Skeletal muscle cell (primary cell): ENCODE measurements around the gene SNCG.
A peak's percentile ranks its signal among the peaks of the same experiment; 100 is the strongest.
"Not testable (repeated sequence)": the region's sequence is repeated elsewhere in the genome, so short reads cannot be mapped to it uniquely, and the experiment has no call there.

Experiments
- DNase-seq: peaks from one replicate; pipeline ENCODE4 v3.0.0-alpha.2; 2010; ENCODE audit warnings: low read depth
- H3K4me3 ChIP-seq: 2 replicates; pipeline ENCODE4 v1.5.1; 2011; ENCODE audit warnings: low read depth, mild to moderate bottlenecking, control low read depth, low read length, moderate library complexity

SNCG gene

GRCh38 chr10:86970982-86971231 lies 12.5 kb downstream of the SNCG start:
- no peak for DNase-seq
- H3K4me3 ChIP-seq = peak overlapping the region; percentile 55

DNA sequence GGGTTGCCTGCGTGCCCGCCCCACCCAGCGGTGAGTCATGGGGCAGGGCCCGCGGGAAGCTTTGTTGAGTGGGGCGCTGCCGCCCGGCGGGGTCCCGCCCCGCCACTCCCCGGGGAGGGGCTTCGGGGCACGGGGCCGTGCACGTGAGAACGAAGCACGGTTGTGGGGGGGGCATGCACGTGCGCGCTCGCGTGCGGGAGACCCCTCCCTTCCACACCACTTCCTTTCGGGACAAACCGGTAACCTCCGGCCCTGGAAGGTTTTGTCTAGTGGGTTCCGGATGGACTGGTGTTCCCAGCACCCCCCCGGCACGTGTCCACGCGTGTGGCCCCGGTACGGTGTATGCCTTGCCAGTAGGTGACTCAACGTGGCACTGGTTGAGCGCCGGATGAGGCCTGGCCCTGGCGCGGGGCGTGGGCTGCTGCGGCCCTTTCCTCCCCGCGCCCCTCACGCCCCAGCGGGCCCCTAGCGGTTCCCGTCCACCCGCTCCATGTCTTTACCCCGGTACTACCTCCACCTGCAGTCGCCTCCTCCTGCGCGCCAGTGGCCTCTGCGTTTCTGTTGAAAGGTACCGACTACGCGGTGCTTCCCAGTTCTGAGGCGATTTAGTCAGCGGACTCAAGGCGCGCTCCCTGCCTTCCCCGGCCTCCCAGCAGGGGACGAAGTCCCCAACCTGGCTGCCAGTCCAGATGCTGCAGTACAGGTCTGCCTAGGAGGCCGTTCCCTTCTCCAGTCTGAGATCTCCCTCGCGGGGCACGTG lies 13.0 kb downstream of the SNCG start:
- H3K4me3 ChIP-seq = peak overlapping the region; percentile 55
- DNase-seq = peak; percentile 55

GRCh38 chr10:86972613-86973380 lies 14.4 kb downstream of the SNCG start:
- H3K4me3 ChIP-seq = no peak overlapping the region
- DNase-seq = no peak

DNA sequence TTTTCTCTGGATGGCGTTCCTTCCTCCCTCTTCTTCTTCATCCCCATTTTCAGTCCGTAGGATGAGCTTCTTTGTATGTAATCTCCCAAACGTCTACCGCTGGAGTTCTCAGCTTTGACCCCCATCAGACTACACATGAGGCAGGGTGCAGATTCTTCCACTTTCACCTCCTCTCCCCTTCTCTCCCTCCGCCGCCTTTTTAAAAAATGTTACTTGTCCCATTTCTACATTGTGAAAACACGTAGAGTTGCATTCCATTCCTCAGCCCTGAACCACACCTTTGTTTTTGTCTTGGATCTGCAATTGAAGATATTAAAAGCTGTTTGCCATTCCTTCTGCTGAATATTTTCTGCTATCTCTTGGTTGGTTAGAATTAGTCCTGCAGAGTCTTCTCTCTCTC lies 16.1 kb downstream of the SNCG start:
- no peak overlapping the region for H3K4me3 ChIP-seq
- no peak for DNase-seq

DNA sequence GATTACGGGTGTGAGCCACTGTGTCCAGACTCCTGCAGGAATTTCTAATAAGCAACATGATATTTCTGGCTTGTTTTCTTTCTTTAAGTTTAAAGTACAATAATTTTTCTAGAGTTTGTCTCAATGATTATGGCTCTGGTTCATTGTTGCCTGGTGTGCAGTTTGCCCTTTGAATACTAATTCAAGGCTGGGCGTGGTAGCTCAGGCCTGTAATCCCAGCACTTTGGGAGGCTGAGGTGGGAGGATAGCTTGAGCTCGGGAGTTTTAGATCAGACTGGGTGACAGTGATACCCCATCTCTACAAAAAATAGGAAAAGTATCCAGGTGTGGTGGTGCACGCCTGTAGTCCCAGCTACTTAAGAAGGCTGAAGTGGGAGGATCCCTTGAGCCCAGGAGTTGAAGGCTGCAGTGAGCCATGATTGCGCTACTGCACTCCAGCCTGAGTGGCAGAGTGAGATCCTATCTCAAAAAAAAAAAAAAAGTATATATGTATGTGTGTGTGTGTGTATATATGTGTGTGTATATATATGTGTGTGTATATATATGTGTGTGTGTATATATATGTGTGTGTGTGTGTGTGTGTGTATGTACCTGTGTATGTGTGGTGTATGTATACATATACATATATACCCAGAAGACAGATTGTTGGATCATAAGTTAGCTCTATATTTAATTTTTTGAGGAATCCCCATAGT lies 18.1 kb downstream of the SNCG start:
- H3K4me3 ChIP-seq = no peak overlapping the region
- DNase-seq = no peak

DNA sequence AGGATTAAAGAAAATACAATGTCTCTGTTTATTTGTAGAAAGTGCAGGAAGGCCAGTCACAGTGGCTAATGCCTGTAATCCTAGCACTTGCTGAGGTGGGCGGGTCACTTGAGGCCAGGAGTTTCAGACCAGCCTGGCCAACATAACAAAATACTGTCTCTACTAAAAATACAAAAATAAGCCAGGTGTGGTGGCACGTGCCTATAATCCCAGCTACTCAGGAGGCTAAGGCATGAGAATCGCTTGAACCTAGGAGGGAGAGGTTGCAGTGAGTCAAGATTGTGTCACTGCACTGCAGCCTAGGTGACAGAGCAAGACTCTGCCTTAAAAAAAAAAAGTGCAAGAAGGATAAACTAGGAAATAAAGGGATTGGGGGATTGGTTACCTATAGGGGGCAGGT lies 20.1 kb downstream of the SNCG start:
- not testable (repeated sequence) for H3K4me3 ChIP-seq, DNase-seq

GRCh38 chr10:86979296-86979818 lies 21.0 kb downstream of the SNCG start:
- H3K4me3 ChIP-seq = no peak overlapping the region
- DNase-seq = no peak

DNA sequence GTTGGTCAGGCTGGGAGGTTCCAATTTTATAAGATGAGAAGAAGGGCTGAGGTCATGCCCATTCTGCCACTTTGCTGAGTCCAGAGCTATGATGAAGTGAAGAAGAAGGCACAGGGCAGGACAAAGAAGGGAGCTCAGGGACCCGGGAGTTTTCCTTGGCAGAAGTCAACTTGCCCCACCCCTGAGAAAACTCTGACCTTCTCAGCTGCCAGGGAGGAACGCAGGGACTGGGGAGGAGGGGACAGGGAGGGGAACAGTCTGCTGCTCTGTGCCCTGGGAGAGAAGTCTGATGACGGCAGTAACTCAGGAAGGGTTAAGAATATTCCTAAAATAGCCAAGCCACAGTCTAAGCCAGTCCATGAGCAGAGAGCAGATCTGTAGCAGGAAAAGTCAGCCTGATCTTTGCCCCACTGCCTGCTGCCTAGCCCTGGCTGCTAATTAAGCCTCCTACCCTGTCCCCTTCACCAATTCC lies 21.6 kb downstream of the SNCG start:
- no peak overlapping the region for H3K4me3 ChIP-seq

GRCh38 chr10:86981020-86981419 lies 22.6 kb downstream of the SNCG start:
- H3K4me3 ChIP-seq, DNase-seq: not testable (repeated sequence)

More for the DNA sequence above, 21.6 kb downstream of the SNCG start:
- no peak for DNase-seq

- DNase-seq = no peak
Measured at GRCh38 chr10:86981716-86982115, 23.3 kb downstream of the SNCG start.

GRCh38 chr10:86984498-86984897 lies 26.1 kb downstream of the SNCG start:
- DNase-seq, H3K4me3 ChIP-seq: not testable (repeated sequence)

More at GRCh38 chr10:86981716-86982115, 23.3 kb downstream of the SNCG start:
- no peak overlapping the region for H3K4me3 ChIP-seq

DNA sequence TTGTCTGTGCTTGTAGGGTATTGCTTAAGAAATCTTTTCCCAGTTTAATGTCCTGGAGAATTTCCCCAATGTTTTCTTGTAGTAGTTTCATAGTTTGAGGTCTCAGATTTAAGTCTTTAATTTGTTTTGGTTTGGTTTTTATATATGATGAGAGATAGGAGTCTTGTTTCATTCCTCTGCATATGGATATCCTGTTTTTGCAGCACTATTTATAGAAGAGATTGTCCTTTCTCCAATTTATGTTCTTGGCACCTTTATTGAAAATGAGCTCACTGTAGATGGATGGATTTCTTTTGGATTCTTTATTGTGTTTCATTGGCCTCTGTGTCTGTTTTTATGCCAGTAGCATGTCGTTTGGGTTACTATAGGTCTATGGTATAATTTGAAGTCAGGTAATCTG lies 30.1 kb downstream of the SNCG start:
- no peak for DNase-seq
- no peak overlapping the region for H3K4me3 ChIP-seq

- not testable (repeated sequence) for DNase-seq, H3K4me3 ChIP-seq
Measured at GRCh38 chr10:86991362-86991761, 33.0 kb downstream of the SNCG start.

- DNase-seq = no peak
- no peak overlapping the region for H3K4me3 ChIP-seq
Measured at GRCh38 chr10:86992456-86992855, 34.1 kb downstream of the SNCG start.

DNA sequence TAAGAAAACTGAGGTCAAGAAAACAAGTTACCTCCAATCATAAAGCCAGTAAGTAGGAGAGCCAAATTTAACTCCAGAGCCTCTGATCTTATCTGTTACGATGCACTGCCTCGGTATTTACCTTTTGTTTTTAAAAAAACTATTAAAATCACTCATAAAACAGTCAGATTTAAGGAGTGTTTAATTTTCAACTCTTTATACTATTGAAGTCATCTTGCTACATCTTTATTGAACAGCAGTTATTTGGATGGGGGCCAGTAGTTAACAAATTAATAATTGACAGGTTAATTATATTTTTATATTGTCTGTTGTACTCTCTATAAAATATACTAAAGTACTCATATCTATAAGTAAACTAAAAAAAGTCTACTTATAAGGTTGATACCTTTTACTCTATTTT lies 34.5 kb downstream of the SNCG start:
- DNase-seq = no peak
- H3K4me3 ChIP-seq = no peak overlapping the region

DNA sequence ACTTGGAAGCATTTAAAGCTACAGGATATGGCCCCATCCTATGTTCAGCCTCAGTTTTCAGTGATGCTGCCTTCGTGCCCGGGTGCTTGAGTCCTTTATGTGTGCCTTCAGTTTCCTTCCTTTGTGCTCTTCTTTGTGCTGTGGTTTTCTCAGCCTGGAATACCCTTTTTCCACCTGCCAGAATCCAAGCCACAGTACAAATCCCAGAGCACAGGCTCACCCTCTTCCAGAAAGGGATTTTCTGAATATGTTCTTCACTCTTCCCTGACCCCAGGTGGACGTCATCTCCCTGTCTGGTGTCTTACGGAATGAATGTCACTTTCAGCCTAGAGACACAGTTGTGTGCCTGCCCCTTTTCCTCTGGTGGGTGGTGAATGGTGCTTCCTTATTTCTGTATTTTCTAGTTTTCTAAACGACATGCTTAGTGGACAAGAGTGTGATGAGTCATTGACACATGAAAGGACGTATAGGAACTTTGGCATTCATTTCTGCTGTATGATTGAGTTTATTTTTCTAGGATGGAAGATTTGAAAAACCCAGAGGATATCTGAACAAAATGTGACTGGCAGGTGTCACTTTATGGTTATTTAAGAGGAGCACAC lies 41.5 kb downstream of the SNCG start:
- not testable (repeated sequence) for H3K4me3 ChIP-seq, DNase-seq

- H3K4me3 ChIP-seq = no peak overlapping the region
- DNase-seq = no peak
Measured at GRCh38 chr10:87000491-87000890, 42.1 kb downstream of the SNCG start.

DNA sequence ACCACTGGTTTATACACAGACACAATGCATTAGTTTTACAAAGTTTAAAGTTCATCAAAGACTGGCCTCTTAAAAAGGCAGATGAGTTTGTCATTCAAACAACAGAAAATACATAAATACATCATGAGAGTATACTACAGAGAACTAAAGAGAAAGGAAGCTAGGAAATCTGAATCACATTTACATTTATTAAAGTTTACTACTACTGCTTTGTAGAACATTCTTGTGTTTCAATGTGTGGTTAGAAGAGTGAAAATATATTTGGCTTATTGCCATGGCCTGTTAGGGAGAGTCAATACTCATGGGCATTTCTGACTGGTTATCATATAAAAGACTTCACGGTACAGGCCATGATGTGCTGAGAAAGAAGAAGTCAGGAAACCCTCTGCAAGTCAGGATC lies 48.7 kb downstream of the SNCG start:
- H3K4me3 ChIP-seq, DNase-seq: not testable (repeated sequence)

DNA sequence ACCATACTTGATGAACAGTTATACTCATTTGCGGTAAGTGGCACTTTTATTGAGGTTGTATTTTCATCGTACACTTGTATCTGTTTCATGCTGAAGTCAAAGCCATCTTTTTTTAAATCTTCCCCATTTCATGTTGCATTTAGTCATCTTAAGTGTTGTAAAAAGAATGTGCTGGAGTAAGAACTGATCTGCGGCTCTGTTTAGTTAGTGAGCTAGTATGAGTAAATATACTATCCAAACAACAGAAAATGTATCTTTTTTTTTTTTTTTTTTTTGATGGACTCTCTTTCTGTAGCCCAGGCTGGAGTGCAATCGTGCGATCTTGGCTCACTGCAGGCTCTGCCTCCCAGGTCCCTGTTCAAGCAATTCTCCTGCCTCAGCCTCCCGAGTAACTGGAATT lies 49.3 kb downstream of the SNCG start:
- H3K4me3 ChIP-seq, DNase-seq: not testable (repeated sequence)

DNA sequence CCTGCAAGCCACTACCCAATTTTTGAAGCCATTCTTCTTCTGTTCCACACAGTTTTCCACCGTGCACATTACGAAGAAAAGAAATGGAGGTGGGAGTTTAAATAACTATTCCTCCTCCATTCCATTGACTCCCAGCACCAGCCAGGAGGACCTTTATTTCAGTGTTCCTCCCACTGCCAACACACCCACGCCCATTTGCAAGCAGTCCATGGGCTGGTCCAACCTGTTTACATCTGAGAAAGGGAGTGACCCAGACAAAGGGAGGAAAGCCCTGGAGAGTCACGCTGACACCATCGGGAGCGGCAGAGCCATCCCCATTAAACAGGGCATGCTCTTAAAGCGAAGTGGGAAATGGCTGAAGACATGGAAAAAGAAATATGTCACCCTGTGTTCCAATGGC lies 49.9 kb downstream of the SNCG start:
- H3K4me3 ChIP-seq, DNase-seq: not testable (repeated sequence)
